HepG2 (cell line): ENCODE measurements around the gene ST3GAL2. TPM values are rescaled to one million over a fixed set of nuclear protein-coding genes. Genes with fewer than 3 reads are reported as not detected.

Source experiments
- ATF7-NPFF ChIP-seq: sonication (generic); formaldehyde crosslinking; IDR thresholded peaks from 2 replicates; pipeline ENCODE4 v1.8.1; 2023; ENCODE audit warnings: mild to moderate bottlenecking, low read depth, missing genetic modification reagents, moderate library complexity
- BRCA1 ChIP-seq: sonication (generic); formaldehyde crosslinking; IDR thresholded peaks from 2 replicates; pipeline ENCODE4 v1.4.0; 2020; ENCODE audit warnings: missing genetic modification reagents
- DR1 ChIP-seq: sonication (generic); formaldehyde crosslinking; IDR thresholded peaks from 2 replicates; pipeline ENCODE4 v1.8.0; 2021; ENCODE audit warnings: mild to moderate bottlenecking, missing genetic modification reagents, inconsistent platforms
- HDAC2 ChIP-seq: sonication (generic); formaldehyde crosslinking; IDR thresholded peaks from 2 replicates; pipeline ENCODE4 v1.4.0; 2020; ENCODE audit warnings: missing genetic modification reagents
- HIVEP1 ChIP-seq: sonication (generic); formaldehyde crosslinking; IDR thresholded peaks from 2 replicates; pipeline ENCODE4 v1.4.0; 2020; ENCODE audit warnings: mild to moderate bottlenecking, missing genetic modification reagents
- HOXA7 ChIP-seq: sonication (generic); formaldehyde crosslinking; IDR thresholded peaks from 2 replicates; pipeline ENCODE4 v1.8.1; 2022; ENCODE audit warnings: mild to moderate bottlenecking, missing genetic modification reagents, moderate library complexity
- ISX ChIP-seq: sonication (generic); formaldehyde crosslinking; conservative IDR thresholded peaks from 2 replicates; pipeline ENCODE4 v1.5.0; 2020; ENCODE audit warnings: missing genetic modification reagents
- JARID2 ChIP-seq: sonication (generic); formaldehyde crosslinking; IDR thresholded peaks from 2 replicates; pipeline ENCODE4 v1.8.1; 2023; ENCODE audit warnings: missing genetic modification reagents, inconsistent platforms; ENCODE audit not compliant: insufficient replicate concordance
- KLF12 ChIP-seq: sonication (generic); formaldehyde crosslinking; IDR thresholded peaks from 2 replicates; pipeline ENCODE4 v1.4.0; 2020; ENCODE audit warnings: missing genetic modification reagents, borderline replicate concordance
- MXD4 ChIP-seq: IDR thresholded peaks from 2 replicates; pipeline ENCODE4 v1.6.1; 2016; ENCODE audit warnings: mild to moderate bottlenecking, missing biosample characterization, missing genetic modification reagents
- NR2F1 ChIP-seq, 2 experiments: fragments of 450-650 bp in 1 of 2; formaldehyde crosslinking in 1 of 2; IDR thresholded peaks; 2 replicates each; pipeline versions ENCODE4 v1.5.0 to v1.6.1; 2016 to 2020; ENCODE audit warnings: mild to moderate bottlenecking in 1 of 2, missing compliant biosample characterization in 1 of 2, missing genetic modification reagents in 1 of 2, moderate library complexity in 1 of 2
- NR2F6 ChIP-seq, 2 experiments: IDR thresholded peaks; 2 replicates each; pipeline ENCODE4 v1.6.1; 2016; ENCODE audit warnings: antibody characterized with exemption in 1 of 2, mild to moderate bottlenecking in 1 of 2
- PATZ1 ChIP-seq: sonication (generic); formaldehyde crosslinking; IDR thresholded peaks from 2 replicates; pipeline ENCODE4 v1.4.0; 2020; ENCODE audit warnings: missing genetic modification reagents
- PPARG ChIP-seq: conservative IDR thresholded peaks from 2 replicates; pipeline ENCODE4 v1.6.1; 2016; ENCODE audit warnings: missing biosample characterization, missing genetic modification reagents
- SP140L ChIP-seq: sonication (generic); formaldehyde crosslinking; IDR thresholded peaks from 2 replicates; pipeline ENCODE4 v1.4.0; 2020; ENCODE audit warnings: missing genetic modification reagents, borderline replicate concordance
- U2AF2 ChIP-seq: fragments of 200-400 bp; formaldehyde crosslinking; IDR thresholded peaks from 2 replicates; pipeline ENCODE4 v1.6.1; 2017; ENCODE audit warnings: low read depth, mild to moderate bottlenecking, low read length
- ZNF281 ChIP-seq: sonication (generic); formaldehyde crosslinking; IDR thresholded peaks from 2 replicates; pipeline ENCODE4 v1.4.0; 2020; ENCODE audit warnings: missing genetic modification reagents, borderline replicate concordance
- ZNF569 ChIP-seq: sonication (generic); formaldehyde crosslinking; IDR thresholded peaks from 2 replicates; pipeline ENCODE4 v1.5.0; 2020; ENCODE audit warnings: mild to moderate bottlenecking, missing genetic modification reagents, moderate library complexity, borderline replicate concordance
- ZNF607 ChIP-seq: sonication (generic); formaldehyde crosslinking; IDR thresholded peaks from 2 replicates; pipeline ENCODE4 v1.5.1; 2020; ENCODE audit warnings: missing genetic modification reagents, mild to moderate bottlenecking, borderline replicate concordance
- polyA plus RNA-seq, 8 experiments: library from polyadenylated mRNA; depleted of rRNA in 3 of 8; stranded (reverse) in 7 of 8; unstranded in 1 of 8; fragments of >200 nt; fragmentation: Illumina TruSeq in 4 of 8; extraction: Trizol in 4 of 8; gene quantifications; 2 replicates each; pipeline versions ENCODE4 v1.2.1 to v1.2.3, GENCODE V29; 2011 to 2016; ENCODE audit warnings: low read depth in 4 of 8, missing spikeins in 1 of 8, mixed read lengths in 1 of 8; ENCODE audit not compliant: insufficient read depth in 1 of 8
- total RNA-seq, 5 experiments: library from RNA; depleted of rRNA; stranded (reverse); fragments of >200 nt; fragmentation: Illumina TruSeq; extraction: Trizol; gene quantifications; 2 replicates each; pipeline ENCODE4 v1.2.3, GENCODE V29; 2016; ENCODE audit warnings: low read depth in 1 of 5
- TF ChIP-seq, protein P1 (sequence below): sonication (generic); formaldehyde crosslinking; IDR thresholded peaks from 2 replicates; pipeline ENCODE4 v1.5.0; 2020; ENCODE audit warnings: mild to moderate bottlenecking, missing genetic modification reagents, borderline replicate concordance

Gene ST3GAL2
- total and polyA plus RNA-seq, 2 of the 13 experiments (the other 11 are each of a cell fraction or from before 2014, with no cell fraction given) = 16.3 to 24.9 TPM

GRCh38 chr16:70430667-70431536 lies 8.0 kb downstream of the ST3GAL2 start (continued):
- TF ChIP-seq DR1 (CRISPR knock-in tag) (no peak), HIVEP1 (no peak), PATZ1 (CRISPR knock-in tag) (peak; percentile 74), MXD4 (CRISPR knock-in tag) (no peak), ZNF607 (CRISPR knock-in tag) (0 out of 2 replicates have a peak, but pooled peaks have one; percentile 25), U2AF2 (no peak), ZNF281 (CRISPR knock-in tag) (no peak), ATF7-NPFF (CRISPR knock-in tag) (no peak), HDAC2 (CRISPR knock-in tag) (no peak), ISX (CRISPR knock-in tag) (no peak), PPARG (CRISPR knock-in tag) (peak; percentile 23; the same call in 1 of the 2 replicates), BRCA1 (CRISPR knock-in tag) (no peak), SP140L (no peak), HOXA7 (CRISPR knock-in tag) (no peak), NR2F1 (CRISPR knock-in tag; IDR thresholded peaks at IDR 0.05) (no peak), KLF12 (CRISPR knock-in tag) (no peak), NR2F6 (IDR thresholded peaks at IDR 0.05) (no peak), NR2F6 (CRISPR knock-in tag; IDR thresholded peaks at IDR 0.05) (no peak; the same call in 1 of the 2 replicates), JARID2 (CRISPR knock-in tag) (no peak), ZNF569 (CRISPR knock-in tag) (no peak)
- TF ChIP-seq, protein P1, sequence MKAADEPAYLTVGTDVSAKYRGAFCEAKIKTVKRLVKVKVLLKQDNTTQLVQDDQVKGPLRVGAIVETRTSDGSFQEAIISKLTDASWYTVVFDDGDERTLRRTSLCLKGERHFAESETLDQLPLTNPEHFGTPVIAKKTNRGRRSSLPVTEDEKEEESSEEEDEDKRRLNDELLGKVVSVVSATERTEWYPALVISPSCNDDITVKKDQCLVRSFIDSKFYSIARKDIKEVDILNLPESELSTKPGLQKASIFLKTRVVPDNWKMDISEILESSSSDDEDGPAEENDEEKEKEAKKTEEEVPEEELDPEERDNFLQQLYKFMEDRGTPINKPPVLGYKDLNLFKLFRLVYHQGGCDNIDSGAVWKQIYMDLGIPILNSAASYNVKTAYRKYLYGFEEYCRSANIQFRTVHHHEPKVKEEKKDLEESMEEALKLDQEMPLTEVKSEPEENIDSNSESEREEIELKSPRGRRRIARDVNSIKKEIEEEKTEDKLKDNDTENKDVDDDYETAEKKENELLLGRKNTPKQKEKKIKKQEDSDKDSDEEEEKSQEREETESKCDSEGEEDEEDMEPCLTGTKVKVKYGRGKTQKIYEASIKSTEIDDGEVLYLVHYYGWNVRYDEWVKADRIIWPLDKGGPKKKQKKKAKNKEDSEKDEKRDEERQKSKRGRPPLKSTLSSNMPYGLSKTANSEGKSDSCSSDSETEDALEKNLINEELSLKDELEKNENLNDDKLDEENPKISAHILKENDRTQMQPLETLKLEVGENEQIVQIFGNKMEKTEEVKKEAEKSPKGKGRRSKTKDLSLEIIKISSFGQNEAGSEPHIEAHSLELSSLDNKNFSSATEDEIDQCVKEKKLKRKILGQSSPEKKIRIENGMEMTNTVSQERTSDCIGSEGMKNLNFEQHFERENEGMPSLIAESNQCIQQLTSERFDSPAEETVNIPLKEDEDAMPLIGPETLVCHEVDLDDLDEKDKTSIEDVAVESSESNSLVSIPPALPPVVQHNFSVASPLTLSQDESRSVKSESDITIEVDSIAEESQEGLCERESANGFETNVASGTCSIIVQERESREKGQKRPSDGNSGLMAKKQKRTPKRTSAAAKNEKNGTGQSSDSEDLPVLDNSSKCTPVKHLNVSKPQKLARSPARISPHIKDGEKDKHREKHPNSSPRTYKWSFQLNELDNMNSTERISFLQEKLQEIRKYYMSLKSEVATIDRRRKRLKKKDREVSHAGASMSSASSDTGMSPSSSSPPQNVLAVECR (CRISPR knock-in tag) = no peak
